ENCODE measurements around the gene SOX9.

The SOX9 gene

DNA sequence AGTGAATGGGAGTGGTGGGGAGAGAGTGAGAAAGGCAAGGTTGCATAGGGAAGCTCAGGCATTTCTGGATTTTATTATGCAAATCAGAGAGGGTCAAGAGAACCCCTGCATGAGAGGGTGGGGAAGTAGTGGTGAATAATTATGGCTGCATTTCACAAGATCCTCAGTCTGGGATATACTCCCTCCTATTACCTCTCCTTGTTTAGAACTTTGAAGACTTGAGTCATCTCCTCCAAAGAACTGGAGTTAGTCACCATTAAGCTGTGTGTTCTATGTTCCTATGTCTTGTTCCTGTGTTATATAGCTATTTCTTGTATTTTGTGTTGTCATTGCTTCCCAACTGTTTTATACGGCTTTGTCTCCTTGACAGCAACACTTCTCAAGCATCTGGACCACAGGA is 18.4 kb downstream of the SOX9 start:
- TF ChIP-seq MAX (IDR thresholded peaks at IDR 0.05) (no peak), EGR1 (IDR thresholded peaks at IDR 0.05) (no peak), REST (IDR thresholded peaks at IDR 0.05; ENCODE audit: low read depth) (no peak), NFIC (IDR thresholded peaks at IDR 0.05) (no peak), TEAD4 (IDR thresholded peaks at IDR 0.05) (no peak), ZBTB7A (IDR thresholded peaks at IDR 0.05; ENCODE audit: low read depth) (no peak), YY1 (IDR thresholded peaks at IDR 0.05; ENCODE audit: low read depth) (no peak)

GRCh38 chr17:72141336-72141735 is 20.5 kb downstream of the SOX9 start:
- no peak for TF ChIP-seq FOXM1 (IDR thresholded peaks at IDR 0.05; ENCODE audit: borderline replicate concordance, low read depth)
- no peak for TF ChIP-seq REST (IDR thresholded peaks at IDR 0.05; ENCODE audit: low read depth)
- no peak for TF ChIP-seq NFIC (IDR thresholded peaks at IDR 0.05)
- TF ChIP-seq RAD21 (IDR thresholded peaks at IDR 0.05; ENCODE audit: low read depth), result no peak
- TF ChIP-seq EGR1 (IDR thresholded peaks at IDR 0.05), result no peak
- no peak for TF ChIP-seq CEBPB (IDR thresholded peaks at IDR 0.05)

DNA sequence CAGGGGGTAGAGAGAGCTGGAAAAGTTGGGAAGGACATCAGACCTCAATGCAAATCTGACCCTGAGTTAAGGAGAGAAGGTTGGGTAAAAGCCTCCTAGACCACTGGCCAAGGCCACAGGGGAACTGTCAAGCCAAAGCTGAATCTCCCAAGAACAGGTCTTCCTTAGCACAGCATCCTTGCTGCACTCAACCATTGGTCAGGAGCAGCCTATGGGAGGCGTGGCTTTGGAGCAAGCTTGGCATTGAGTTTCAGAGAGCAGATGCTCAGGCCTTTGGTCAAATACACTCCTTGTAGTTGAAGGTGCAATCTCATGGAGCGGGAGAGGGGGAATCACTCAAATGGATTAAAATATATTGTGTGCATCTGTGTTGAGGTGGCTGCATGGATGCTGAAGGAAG is 21.8 kb downstream of the SOX9 start:
- no peak for TF ChIP-seq TCF12 (IDR thresholded peaks at IDR 0.05; ENCODE audit: low read depth)
- no peak for TF ChIP-seq YY1 (IDR thresholded peaks at IDR 0.05; ENCODE audit: low read depth)
- TF ChIP-seq RAD21 (IDR thresholded peaks at IDR 0.05; ENCODE audit: low read depth), result no peak
- TF ChIP-seq FOXM1 (IDR thresholded peaks at IDR 0.05; ENCODE audit: borderline replicate concordance, low read depth), result no peak
- TF ChIP-seq MAX (IDR thresholded peaks at IDR 0.05), result no peak

DNA sequence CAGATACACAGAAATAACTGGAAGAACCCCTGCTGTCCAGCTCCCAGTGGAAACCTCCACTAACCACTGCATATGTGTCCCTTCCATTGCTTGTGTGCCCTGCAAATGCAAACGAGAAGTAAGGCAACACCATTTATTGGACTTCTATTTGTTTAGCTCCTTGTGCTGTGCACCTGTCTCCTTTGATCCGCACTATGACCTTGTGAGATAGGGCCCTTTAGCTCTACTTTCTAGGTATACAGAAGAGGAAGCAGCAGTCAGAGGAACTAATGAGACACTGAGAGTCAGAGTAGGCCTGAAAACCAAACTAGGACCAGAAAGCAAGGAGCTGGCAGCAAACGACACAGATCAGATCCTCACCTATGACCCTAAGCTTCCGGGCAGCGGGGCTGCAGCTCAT is 22.4 kb downstream of the SOX9 start:
- TF ChIP-seq EGR1 (IDR thresholded peaks at IDR 0.05), result no peak
- TF ChIP-seq CREB1 (IDR thresholded peaks at IDR 0.05; ENCODE audit: low read depth), result no peak
- no peak for TF ChIP-seq FOXM1 (IDR thresholded peaks at IDR 0.05; ENCODE audit: borderline replicate concordance, low read depth)
- TF ChIP-seq CEBPB (IDR thresholded peaks at IDR 0.05), result no peak
- no peak for TF ChIP-seq ZBTB7A (IDR thresholded peaks at IDR 0.05; ENCODE audit: low read depth)
- no peak for TF ChIP-seq TAF1 (IDR thresholded peaks at IDR 0.05; ENCODE audit: low read depth)
- TF ChIP-seq TCF12 (IDR thresholded peaks at IDR 0.05; ENCODE audit: low read depth), result no peak
- no peak for TF ChIP-seq RAD21 (IDR thresholded peaks at IDR 0.05; ENCODE audit: low read depth)
- TF ChIP-seq TEAD4 (IDR thresholded peaks at IDR 0.05), result no peak
- no peak for TF ChIP-seq NFIC (IDR thresholded peaks at IDR 0.05)
- TF ChIP-seq REST (IDR thresholded peaks at IDR 0.05; ENCODE audit: low read depth), result no peak
- TF ChIP-seq EP300 (IDR thresholded peaks at IDR 0.05; ENCODE audit: borderline replicate concordance), result no peak

GRCh38 chr17:72144101-72144500 is 23.3 kb downstream of the SOX9 start:
- no peak for TF ChIP-seq TAF1 (IDR thresholded peaks at IDR 0.05; ENCODE audit: low read depth)
- no peak for TF ChIP-seq TCF12 (IDR thresholded peaks at IDR 0.05; ENCODE audit: low read depth)
- TF ChIP-seq USF1 (IDR thresholded peaks at IDR 0.05), result no peak
- no peak for TF ChIP-seq CREB1 (IDR thresholded peaks at IDR 0.05; ENCODE audit: low read depth)
- no peak for TF ChIP-seq TEAD4 (IDR thresholded peaks at IDR 0.05)
- no peak for TF ChIP-seq RAD21 (IDR thresholded peaks at IDR 0.05; ENCODE audit: low read depth)
- no peak for TF ChIP-seq EP300 (IDR thresholded peaks at IDR 0.05; ENCODE audit: borderline replicate concordance)
- TF ChIP-seq FOXM1 (IDR thresholded peaks at IDR 0.05; ENCODE audit: borderline replicate concordance, low read depth), result no peak
- TF ChIP-seq EGR1 (IDR thresholded peaks at IDR 0.05), result no peak
- no peak for TF ChIP-seq ZBTB7A (IDR thresholded peaks at IDR 0.05; ENCODE audit: low read depth)
- no peak for TF ChIP-seq NFIC (IDR thresholded peaks at IDR 0.05)
- TF ChIP-seq YY1 (IDR thresholded peaks at IDR 0.05; ENCODE audit: low read depth), result no peak
